PC-9 (cell line): Measurements from ENCODE around the gene CRIP2.

Experiments used
- CTCF ChIP-seq: fragments of 200-600 bp; sonication (generic); conservative IDR thresholded peaks from 2 replicates; pipeline ENCODE4 v1.6.1; 2017; ENCODE audit warnings: mixed run types, antibody characterized with exemption, mild to moderate bottlenecking, moderate library complexity
- EZH2 ChIP-seq: fragments of 200-600 bp; sonication (generic); IDR thresholded peaks from 2 replicates; pipeline ENCODE4 v1.8.0; 2017; ENCODE audit warnings: antibody characterized with exemption, low read depth

DNA sequence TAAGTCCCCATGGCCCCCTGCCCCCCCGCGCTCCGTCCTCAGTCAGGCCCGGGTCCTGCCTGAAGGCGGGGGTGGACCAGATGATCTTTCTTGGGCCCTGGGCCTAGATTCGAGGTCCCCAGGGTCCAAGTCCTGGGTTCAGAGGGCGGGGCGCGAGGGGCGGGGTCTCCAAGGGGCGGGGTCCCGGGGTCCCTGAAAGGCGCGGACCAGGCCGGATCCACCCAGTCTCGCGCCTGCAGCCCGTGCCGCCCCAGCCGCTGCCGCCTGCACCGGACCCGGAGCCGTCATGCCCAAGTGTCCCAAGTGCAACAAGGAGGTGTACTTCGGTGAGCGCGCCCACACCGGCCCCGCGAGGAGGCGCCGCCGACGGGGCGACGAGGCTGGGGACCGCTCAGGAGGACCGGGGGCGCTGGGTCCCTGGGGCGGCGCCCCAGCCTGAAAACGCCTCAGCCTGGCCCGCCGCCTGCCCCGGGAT, 12.4 kb downstream of the CRIP2 start:
- TF ChIP-seq CTCF (no peak), EZH2 (no peak)
